HG03439 (cell line): ENCODE data around the gene TCF7L1.
A peak's percentile ranks its signal among the peaks of the same experiment; 100 is the strongest.
"Not testable (repeated sequence)": the region's sequence is repeated elsewhere in the genome, so short reads cannot be mapped to it uniquely, and the experiment has no call there.

Source experiments
- ATAC-seq: cut with Tn5 transposase; IDR thresholded peaks from one replicate; pipeline ENCODE4 v1.9.1; 2021; ENCODE audit warnings: mild to moderate bottlenecking, moderate library complexity; ENCODE audit not compliant: unreplicated experiment

The TCF7L1 gene

DNA sequence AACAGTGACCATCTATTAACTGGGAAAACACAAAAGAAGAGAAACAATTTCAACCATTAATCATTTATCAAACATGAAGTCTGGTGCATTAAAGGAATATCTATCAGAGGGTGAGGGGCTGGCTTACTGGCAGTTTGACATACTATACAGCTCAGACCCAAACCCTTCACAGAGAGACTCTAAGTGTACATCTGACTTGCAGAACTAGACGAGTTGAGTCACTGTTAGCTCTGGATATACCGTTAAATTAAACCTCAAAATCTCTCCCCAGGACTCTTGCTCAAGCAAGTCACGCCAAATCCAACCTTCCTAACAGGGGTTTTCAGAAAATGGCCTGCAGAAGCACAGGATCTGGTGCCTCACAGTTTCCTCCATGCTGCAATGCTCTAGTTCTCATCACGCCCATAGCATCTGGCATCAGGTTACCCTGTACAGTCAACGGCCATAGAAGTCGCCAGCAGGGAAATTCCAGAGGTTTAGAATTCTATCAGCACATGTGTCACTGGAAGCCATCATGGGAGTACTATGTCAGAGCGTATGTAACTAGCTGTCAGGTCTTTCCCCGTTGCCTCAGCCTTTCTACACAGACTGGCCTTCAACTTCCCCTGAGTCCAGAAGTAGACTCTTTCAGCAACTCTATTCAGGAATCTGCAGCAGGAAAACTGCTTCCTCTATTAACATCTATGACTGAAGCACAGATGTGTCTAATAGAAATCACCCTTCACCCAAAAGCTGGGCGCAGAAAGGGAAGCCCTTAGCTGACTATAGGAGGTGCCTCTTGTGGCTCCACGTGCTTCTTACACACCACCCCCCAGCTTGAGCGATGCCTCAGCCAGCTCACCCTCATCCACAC is 185.3 kb downstream of the TCF7L1 start:
- no peak for ATAC-seq

DNA sequence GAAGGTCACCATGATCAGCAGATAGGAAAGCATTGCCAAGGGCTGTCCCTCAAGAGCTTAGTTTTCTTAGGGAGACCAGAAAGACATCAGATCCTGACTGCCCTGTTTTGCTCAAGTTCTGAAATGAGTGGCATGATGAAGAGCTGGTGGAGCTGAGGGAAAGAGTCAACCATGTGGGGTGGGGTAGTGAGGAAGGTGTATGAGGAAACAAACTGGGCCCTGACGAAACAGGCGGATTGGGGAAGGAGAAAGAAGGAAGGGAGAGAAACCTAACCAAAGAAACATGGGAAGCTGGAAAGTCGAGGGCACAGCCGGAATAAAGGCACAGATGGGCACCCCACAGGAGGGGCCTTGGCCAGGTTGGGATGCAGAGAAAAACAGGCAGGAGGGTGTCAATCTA is 186.6 kb downstream of the TCF7L1 start:
- ATAC-seq = no peak

DNA sequence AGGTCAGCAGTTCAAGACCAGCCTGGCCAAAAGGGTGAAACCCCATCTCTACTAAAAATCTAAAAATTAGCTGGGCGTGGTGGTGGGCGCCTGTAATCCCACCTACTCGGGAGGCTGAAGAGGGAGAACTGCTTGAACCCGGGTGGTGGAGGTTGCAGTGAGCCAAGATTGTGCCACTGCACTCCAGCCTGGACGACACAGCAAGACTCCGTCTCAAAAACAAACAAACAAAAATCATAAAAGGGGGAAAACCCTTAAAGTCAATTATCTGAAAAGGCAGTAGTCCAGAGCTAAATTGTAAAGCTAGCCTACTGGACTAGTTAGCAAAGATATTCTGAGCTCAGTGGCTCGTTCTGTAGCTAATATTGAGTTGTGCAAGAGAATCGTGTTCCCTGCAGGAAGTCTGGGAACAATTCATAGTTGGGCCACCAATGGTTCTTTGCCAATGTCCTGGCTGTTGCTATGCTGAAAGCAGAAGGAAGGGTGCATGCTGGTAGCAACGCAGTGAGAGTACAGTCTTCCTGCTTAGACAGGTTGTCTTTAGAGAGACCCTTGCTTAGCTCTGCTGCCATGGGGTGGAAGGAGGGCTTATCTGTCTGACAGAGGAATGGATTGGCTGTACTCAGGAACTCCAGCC is 190.3 kb downstream of the TCF7L1 start:
- ATAC-seq = no peak

DNA sequence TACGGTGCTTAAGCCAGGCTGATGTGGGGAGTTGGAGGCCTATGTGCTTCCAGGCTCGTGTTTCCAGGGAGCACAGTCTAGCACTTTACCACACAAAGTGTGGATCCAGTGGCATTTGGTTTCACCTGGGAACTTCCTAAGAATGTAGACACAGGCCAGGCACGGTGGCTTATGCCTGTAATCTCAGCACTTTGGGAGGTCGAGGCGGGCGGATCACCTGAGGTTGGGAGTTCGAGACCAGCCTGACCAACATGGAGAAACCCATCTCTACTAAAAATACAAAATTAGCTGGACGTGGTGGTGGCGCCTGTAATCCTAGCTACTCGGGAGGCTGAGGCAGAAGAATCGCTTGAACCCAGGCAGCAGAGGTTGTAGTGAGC is 190.8 kb downstream of the TCF7L1 start:
- not testable (repeated sequence) for ATAC-seq

DNA sequence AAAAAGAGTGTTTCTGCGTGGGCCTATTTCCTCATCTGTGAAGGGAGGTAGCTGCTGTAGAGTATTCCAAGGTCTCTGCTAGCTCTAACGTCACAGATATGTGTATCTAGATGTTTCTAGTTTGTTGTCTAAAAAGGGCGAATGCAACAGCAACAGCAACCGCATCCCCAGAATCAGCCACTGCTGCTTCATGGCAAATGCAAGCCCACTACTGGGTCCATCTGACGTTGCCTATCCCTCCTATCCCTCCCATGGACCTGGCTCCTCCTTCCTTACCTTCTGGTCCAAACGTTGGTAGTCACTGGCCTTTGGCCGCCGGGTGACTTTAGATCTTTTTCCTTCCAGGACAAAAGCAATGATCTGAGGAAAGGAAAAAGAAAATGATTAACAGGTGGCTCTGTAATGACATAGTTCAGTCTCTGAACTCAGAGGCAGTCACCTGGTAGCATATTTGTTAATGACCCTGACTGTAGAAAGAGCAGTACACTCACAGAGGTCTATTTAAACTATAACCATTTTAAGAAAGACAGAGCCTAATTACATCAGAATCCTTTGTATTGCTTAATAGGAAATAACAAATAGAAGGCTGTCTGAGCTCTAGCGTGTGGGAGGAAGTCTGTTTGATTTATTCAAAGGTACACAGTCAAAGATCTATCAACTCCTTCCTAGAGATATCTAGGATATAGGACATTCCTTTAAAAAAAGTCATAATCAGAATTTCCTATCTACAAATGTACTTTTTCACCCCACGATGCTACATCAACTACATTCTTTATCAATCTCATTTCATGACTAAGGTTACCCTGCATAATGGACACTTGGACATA is 191.7 kb downstream of the TCF7L1 start:
- ATAC-seq = no peak

DNA sequence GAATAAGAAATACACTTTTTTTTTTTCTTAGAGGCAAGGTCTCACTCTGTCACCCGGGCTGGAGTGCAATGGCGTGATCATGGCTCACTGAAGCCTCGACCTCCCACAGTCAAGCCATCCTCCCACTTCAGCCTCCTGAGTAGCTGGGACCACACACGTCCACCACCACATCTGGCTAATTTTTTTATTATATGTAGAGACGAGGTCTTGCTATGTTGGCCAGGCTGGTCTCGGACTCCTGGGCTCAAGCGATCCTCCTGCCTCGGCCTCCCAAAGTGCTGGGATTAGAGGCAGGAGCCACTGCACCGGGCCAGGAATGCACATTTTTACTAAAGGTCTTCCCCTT is 192.2 kb downstream of the TCF7L1 start:
- no peak for ATAC-seq

DNA sequence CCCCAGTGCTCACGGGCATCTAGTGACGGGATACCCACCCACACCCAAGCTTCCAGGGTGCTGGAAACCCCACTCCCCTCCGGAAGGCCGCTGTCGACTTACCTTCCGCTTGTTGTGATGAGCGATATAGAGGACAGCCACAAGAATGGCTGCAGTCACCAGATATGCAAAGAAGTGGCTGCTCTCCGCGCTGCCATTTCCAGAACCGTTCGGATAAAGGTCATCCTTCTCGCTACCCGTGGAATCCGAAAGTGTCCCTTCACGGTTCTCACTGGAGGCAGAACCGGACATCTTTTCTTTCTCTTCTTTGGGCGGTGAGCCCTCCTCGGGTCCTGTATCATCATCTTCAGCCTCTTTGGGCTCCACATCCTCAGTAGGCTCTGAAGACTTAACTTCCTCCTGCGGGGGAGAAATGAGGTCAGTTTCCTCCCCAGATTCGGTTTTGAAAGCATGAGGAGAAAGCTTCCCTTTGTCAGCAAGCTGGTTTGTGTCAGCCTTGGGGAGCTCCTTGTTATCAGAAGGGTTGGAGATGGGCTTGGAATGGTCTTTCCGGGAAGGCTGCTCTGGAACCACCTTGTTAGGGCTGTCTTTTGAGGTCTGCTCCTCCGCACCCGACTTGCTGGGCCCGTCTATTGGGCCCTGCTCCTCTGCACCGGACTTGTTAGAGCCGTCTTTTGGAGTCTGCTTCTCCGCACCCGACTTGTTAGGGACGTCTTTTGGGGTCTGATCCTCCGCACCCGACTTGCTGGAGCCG is 193.4 kb downstream of the TCF7L1 start:
- ATAC-seq = no peak

DNA sequence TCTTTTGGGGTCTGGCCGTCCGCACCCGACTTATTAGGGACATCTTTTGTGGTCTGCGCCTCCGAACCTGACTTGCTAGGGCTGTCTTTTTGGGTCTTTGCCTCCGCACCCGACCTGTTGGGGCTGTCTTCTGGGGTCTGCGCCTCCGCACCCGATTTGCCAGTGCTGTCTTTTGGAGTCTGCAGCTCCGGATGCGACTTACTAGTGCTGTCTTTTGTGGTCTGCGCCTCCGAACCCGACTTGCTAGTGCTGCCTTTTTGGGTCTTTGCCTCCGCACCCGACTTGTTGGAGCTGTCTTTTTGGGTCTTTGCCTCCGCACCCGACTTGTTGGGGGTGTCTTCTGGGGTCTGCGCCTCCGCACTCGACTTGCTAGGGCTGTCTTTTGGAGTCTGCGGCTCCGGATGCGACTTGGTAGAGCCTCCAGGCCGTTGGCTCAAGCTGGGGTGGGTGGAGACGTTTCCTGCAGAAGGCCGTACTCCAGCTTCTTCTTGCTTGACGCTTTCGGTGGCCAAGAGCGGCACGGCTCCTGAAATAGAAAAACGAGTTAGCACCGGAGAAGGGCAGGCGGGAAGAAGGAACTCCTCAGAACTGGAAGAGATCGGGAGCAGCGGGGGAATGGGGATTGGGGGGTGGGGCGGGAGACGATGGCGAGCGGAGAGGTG is 194.1 kb downstream of the TCF7L1 start:
- peak; percentile 23 for ATAC-seq

DNA sequence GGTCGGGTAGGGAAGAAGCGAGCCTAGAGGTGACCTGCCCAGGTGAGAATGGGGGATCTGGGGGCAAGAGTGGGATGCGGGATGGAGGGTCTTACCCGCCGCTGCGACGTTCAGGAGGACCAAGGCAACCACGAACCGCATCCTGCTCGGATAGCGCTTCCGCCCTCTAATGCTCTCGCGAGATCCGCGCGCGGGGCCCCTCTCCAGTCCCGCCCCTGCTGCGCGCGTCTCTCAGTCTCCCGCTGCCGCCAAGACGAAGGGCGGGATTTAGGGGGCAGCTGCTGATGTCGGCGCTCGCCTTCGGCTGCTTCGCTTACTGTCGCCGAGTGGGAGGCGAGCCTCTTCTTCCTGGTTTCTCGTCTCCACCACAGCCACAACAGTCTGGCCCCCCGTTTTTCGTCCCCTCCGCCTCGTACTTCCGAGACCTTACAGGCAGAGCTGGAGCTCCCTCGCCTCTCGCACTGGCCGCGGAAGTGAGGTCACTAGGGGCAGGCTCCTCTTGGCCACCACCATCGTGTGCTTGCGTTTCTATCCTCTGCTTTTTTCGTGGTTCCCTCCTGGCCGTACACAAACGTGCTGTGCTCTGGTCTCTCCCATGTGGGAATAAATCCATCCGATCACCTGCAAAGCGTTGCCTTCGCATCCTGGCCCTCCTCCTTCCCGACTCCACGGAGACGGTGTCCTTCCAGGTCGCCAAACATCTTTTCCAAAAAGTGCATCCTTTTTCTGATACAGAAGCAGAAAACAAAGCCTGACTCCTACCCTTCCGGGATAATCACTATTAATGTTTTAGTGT is 194.8 kb downstream of the TCF7L1 start, which contains the start of gene TGOLN2:
TGOLN2 (minus strand) TSS at position 168 of the 796 bp plus-strand sequence; CDS start at position 141, 27 bp downstream.
- ATAC-seq = peak; percentile 84

DNA sequence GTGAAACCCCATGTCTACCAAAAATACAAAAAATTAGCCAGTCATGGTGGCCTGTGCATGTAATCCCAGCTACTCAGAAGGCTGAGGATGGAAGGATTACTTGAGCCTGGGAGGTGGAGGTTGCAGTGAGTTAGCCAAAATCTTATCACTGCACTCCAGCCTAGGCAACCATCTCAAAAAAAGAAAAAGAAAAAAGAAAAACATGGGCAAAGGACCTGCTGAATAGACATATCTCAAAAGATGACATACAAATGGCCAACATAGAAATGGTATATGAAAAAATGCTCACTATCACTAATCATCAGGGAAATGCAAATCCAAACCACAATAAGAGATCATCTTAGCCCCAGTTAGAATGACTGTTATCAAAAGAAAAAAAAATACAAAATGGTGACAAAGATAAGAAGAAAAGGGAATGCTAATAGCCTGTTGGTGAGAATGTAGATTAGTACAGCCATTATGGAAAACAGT is 196.0 kb downstream of the TCF7L1 start:
- no peak for ATAC-seq

DNA sequence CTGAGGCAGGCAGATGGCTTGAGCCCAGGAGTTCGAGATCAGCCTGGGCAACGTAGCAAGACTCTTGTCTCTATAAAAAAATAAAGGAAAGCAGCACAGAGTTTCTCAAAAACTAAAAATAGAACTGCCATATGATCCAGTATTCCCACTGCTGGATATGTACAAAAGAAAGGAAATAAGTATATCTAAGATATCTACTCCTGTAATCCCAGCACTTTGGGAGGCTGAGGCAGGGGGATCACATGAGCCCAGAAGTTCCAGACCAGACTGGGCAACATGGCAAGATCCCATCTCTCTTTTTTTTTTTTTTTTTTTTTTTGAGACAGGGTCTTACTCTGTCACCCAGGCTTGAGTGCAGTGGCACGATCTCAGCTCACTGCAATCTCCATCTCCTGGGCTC is 196.5 kb downstream of the TCF7L1 start:
- not testable (repeated sequence) for ATAC-seq

DNA sequence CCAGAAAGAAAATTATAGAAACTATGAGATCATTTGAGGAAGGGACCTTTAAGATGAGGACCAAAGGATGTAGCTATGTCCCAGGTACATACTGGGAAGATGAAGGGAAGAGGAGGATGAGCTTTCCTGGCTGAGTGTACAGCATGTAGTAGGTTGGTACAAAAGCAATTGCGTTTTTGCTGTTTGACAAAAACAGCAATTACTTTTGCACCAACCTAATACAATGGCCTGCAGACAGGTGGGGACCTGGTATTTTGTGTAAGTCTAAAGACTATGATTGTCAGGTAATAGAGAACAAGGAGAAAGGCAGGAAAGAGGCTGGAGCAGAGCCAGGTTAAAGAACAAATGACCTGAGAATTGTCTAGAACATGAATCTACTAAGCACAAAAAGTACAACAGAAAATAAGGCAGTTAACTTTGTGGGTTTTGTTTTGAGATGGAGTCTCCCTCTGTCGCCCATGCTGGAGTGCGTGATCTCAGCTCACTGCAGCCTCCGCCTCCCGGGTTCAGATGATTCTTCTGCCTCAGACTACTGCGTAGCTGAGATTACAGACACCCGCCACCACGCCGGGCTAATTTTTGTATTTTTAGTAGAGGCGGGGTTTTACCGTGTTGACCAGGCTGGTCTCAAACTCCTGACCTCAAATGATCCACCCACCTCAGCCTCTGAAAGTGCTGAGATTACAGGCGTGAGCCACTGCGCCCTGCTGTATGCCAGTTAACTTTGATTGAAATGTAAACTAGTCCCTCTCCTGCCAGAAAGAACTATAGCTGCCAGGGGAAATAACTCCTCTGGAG is 197.8 kb downstream of the TCF7L1 start:
- ATAC-seq = no peak

DNA sequence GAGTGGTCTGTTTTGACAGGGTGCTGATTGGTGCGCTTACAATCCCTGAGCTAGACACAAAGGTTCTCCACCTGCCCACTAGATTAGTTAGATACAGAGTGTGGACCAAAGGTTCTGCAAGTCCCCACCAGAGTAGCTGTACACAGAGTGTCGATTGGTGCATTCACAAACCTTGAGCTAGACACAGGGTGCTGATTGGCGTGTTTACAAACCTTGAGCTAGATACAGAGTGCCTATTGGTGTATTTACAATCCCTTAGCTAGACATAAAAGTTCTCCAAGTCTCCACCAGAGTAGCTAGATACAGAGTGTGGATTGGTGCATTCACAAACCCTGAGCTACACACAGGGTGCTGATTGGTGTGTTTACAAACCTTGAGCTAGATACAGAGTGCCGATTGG is 200.7 kb downstream of the TCF7L1 start:
- ATAC-seq = not testable (repeated sequence)

DNA sequence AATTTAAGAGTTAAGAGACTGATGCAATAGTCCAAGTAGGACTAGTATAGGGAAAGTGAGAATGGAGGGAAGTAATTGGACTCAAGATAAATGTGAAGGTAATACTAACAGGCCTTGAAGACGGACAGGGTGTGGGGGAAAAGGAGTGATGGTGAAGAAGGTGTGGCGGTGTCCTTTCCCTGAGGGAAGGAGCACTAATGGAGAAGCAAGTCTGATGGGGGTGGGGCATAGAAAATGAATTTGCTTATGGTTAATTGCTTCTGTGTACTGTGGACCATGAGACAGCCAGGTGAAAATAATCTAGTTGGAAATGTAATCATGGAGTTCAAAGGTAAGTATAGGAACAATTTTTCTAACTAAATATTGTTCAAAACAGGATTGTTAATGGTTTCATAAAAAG is 201.7 kb downstream of the TCF7L1 start:
- ATAC-seq = no peak

DNA sequence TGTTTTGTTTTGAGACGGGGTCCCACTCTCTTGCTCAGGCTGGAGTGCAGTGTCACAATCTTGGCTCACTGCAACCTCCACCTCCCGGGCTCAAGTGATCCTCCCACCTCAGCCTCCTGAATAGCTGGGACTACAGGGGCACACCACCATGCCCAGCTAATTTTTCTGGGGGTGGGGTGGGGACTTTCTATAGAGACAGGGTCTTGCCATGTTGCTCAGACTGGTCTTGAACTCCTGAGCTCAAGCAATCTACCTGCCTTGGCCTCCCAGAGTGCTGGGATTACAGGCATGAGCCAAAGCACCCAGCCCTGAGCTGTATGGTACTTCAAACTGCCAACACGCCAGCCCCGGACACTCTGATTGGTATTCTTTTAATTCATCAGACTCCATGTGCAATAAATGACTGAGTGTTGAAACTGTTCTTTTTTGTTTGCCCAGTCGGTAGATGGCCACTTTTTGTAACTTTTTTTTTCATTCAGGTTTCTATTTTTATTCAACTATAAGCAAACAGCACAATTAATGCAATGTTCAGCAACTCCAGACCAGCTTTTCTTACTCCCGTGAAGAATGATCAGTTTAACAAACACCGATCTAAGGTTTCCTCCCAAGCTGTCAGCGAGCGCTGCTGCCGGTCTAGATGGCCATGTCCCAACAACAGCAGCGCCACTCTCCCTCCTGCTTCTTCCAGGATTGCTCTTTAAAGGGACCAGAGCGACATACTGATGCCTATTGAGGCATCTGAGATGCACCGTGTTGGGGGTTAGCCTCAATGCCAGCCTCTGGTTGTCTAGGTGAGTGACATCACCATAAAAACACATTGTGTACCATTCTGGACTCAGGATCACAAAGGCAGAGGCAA is 207.1 kb downstream of the TCF7L1 start:
- ATAC-seq = no peak

DNA sequence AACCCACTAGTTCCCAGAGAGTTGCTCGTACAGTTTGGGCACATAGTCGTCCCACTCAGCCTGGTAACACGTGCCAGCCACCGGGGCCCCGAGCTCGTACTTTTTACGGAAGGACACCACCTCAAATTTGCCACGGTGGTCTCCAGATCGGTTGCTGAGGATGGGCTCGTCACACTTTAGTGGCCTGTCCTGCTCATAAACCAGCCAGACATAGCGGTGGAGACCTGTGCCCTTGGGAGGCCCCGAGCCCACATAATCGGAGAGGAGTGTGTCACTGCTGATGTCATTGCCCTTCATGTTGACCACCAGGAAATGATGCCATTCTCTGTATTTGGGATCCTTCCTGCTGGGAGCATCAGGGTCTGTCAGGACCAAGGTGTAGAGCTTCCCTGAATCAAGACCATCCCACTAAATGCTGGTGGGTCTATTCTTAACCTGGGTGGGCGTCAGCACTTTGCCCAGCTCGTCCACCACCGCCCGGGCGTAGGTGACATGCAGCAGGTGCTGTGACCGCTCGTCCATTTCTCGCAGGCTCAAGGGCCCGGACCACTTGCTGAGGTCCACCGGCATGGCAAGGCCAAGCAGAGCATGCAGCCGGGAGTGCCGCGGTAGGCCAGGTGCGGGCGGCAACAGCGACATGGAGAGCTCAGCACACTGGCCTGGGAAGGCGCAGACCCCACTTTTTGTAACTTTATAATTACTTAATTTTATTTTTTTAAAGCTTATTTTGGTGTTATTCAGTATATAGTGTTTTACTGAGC is 208.3 kb downstream of the TCF7L1 start:
- no peak for ATAC-seq

DNA sequence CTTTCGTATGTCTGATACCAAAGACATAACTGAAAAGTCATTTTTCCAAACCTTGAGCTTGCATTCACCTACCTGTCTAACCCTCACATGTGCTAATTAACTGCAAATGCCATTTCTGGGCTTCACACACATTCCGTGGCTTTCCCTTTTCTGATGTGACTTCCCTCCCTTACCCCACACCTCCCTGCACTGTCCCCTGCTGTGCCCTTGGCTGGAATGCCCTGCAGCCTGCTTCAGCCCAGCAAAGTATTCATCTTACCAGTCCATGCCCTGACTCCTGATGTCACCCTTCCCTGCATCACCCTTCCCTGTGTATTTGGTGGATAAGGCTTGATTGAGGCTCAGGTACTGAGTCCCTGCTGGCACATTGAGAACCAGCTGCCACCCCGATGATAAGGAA is 209.0 kb downstream of the TCF7L1 start:
- ATAC-seq = no peak
